ENCODE results near the gene FGD6. TPM values are rescaled to one million over a fixed set of nuclear protein-coding genes. Genes with fewer than 3 reads are reported as not detected.

Gene FGD6
- total RNA-seq, 2 donors from 2014 or later: 15.8 to 19.1 TPM

GRCh38 chr12:95130096-95130495 is 87.2 kb downstream of the FGD6 start:
- intact Hi-C loops (cut with DNase I): no loop called here
- TF ChIP-seq CTCF (IDR thresholded peaks at IDR 0.05): no peak
- no peak for TF ChIP-seq POLR2A (IDR thresholded peaks at IDR 0.05)
- WGBS, 2 donors: 86 to 93% methylated on average over 1 of the region's 1 CpG

GRCh38 chr12:95129115-95129514 is 88.2 kb downstream of the FGD6 start:
- 89 to 94% methylated on average over 2 of the region's 2 CpGs for WGBS, 2 donors

More at GRCh38 chr12:95130096-95130495, 87.2 kb downstream of the FGD6 start:
- Histone ChIP-seq H3K4me3 (no peak overlapping the region), H3K9me3 (no peaks in the 10 kb centered on the region), H3K27ac (no peak overlapping the region), H3K4me1 (no peaks in the 10 kb centered on the region), H3K36me3 (replicated peaks in 1 of 2; ENCODE audit: insufficient read depth in 1 of 2, low read depth in 2 of 2) (peaks cover 0 to 6% of the 10 kb centered on the region in 2 donors), H3K27me3 (no peaks in the 10 kb centered on the region)
- DNase-seq: no peak
- no peak for ATAC-seq

GRCh38 chr12:95126736-95127135 is 90.5 kb downstream of the FGD6 start:
- TF ChIP-seq POLR2A (IDR thresholded peaks at IDR 0.05): no peak
- no peak for TF ChIP-seq CTCF (IDR thresholded peaks at IDR 0.05)
- Histone ChIP-seq H3K4me3 (no peak overlapping the region), H3K27me3 (no peaks in the 10 kb centered on the region), H3K36me3 (replicated peaks in 1 of 2; ENCODE audit: insufficient read depth in 1 of 2, low read depth in 2 of 2) (no peaks in the 10 kb centered on the region), H3K4me1 (no peaks in the 10 kb centered on the region), H3K9me3 (no peaks in the 10 kb centered on the region), H3K27ac (no peak overlapping the region)
- no peak for ATAC-seq
- DNase-seq: no peak
- WGBS, 2 donors: 87 to 89% methylated on average over 3 of the region's 3 CpGs
- intact Hi-C loops (cut with DNase I): no loop called here

More at GRCh38 chr12:95129115-95129514, 88.2 kb downstream of the FGD6 start:
- Histone ChIP-seq H3K27ac (no peak overlapping the region), H3K4me1 (no peaks in the 10 kb centered on the region), H3K9me3 (no peaks in the 10 kb centered on the region), H3K4me3 (no peak overlapping the region), H3K27me3 (no peaks in the 10 kb centered on the region), H3K36me3 (replicated peaks in 1 of 2; ENCODE audit: insufficient read depth in 1 of 2, low read depth in 2 of 2) (peaks cover 0 to 3% of the 10 kb centered on the region in 2 donors)
- TF ChIP-seq CTCF (IDR thresholded peaks at IDR 0.05): no peak
- TF ChIP-seq POLR2A (IDR thresholded peaks at IDR 0.05): no peak
- DNase-seq: no peak
- intact Hi-C loops (cut with DNase I): no loop called here
- ATAC-seq: no peak

- whole genome bisulfite sequencing, 2 donors: 88 to 91% methylated on average over 2 of the region's 2 CpGs
- Histone ChIP-seq H3K27ac (no peak overlapping the region), H3K36me3 (replicated peaks in 1 of 2; ENCODE audit: insufficient read depth in 1 of 2, low read depth in 2 of 2) (no peaks in the 10 kb centered on the region), H3K9me3 (no peaks in the 10 kb centered on the region), H3K4me1 (no peaks in the 10 kb centered on the region), H3K27me3 (no peaks in the 10 kb centered on the region), H3K4me3 (no peak overlapping the region)
- ATAC-seq (no peak), DNase-seq (no peak)
- intact Hi-C loops (cut with DNase I): no loop called here
- TF ChIP-seq POLR2A (IDR thresholded peaks at IDR 0.05): no peak
- no peak for TF ChIP-seq CTCF (IDR thresholded peaks at IDR 0.05)
These were observed 91.2 kb downstream of the FGD6 start for GRCh38 chr12:95126076-95126475.

GRCh38 chr12:95124106-95124505 is 93.2 kb downstream of the FGD6 start:
- H3K27me3 ChIP-seq: no peaks in the 10 kb centered on the region
- H3K4me1 ChIP-seq: no peaks in the 10 kb centered on the region
- intact Hi-C loops (cut with DNase I): no loop called here
- TF ChIP-seq POLR2A (IDR thresholded peaks at IDR 0.05) (no peak), CTCF (IDR thresholded peaks at IDR 0.05) (no peak)
- 90 to 93% methylated on average over 7 of the region's 7 CpGs for WGBS, 2 donors
- H3K9me3 ChIP-seq: no peaks in the 10 kb centered on the region
- ATAC-seq: no peak
- no peak overlapping the region for H3K4me3 ChIP-seq
- H3K36me3 ChIP-seq (replicated peaks in 1 of 2; ENCODE audit: insufficient read depth in 1 of 2, low read depth in 2 of 2): no peaks in the 10 kb centered on the region
- H3K27ac ChIP-seq: no peak overlapping the region
- DNase-seq: no peak

Data from body of pancreas (tissue), 4 donors.